ENCODE data around the gene CAPN14.

The CAPN14 gene

DNA sequence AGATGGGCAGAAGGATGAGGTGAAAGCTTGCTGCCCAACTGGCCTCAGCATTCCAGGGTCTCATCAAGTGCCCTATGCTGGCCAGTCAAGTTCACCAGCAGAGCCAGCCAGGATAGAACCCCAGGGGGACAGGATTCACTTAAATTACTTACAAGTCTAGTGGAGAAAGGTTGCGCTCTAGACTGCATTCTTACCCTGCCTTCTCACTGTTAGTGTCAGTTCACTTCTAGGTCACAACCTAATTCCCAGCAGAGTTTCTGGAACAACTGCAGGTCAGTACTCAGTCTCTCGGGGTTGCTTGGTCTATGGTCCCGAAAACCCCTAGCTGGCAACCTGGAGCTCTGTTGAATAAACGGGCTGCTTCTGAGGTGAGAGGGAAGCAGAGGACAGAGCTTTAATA is 46.2 kb downstream of the CAPN14 start:
- POLR2A ChIA-PET: no interaction called here
- CTCF ChIA-PET: interaction anchor here (0.9 to 1.4 kb wide), 2 partner anchors 105 to 456 kb away, joined by 3 to 4 read pairs; no protein-coding TSS in a partner anchor
- no peak for DNase-seq (ENCODE audit: extremely low spot score)
- TF ChIP-seq CTBP1 (IDR thresholded peaks at IDR 0.05; ENCODE audit: borderline replicate concordance) (no peak), FOXM1 (IDR thresholded peaks at IDR 0.05; ENCODE audit: borderline replicate concordance) (no peak), NFRKB (IDR thresholded peaks at IDR 0.05) (no peak)

DNA sequence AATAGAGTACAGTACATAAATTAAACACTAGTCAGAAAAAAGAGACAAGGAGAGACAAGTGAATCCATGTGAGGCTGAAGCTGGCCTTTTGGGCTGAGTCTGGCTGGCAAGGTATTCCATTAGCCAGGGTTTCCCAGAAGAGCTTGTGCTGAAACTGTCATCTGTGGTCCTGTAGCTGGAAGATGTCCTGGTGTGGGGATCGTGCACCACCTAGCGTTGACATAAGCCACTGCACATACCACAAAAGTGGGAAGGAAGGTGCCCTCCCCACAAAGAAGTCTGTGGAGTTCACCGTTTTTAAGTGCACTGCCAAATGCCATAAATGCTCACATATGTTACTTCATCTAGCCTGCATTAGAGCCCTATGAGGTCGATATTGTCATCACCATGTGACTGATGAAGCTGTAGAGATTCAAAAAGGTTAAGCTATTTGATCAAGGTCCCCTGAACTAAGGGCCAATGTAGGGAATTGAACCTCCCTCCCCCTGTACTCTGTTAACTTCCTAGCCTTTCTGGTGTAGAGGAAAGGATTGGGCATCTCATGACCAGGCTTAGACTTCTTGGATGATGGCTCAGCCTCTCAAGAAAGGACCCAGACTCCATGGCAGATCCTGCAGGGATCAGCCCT is 47.1 kb downstream of the CAPN14 start:
- TF ChIP-seq SUZ12 (IDR thresholded peaks at IDR 0.05) (no peak), L3MBTL2 (conservative IDR thresholded peaks at IDR 0.05) (no peak), FOXA1 (IDR thresholded peaks at IDR 0.05) (no peak), FOXM1 (IDR thresholded peaks at IDR 0.05; ENCODE audit: borderline replicate concordance) (no peak), TARDBP (IDR thresholded peaks at IDR 0.05) (no peak), ARNT (IDR thresholded peaks at IDR 0.05) (no peak), ZNF384 (IDR thresholded peaks at IDR 0.05) (no peak), BHLHE40 (IDR thresholded peaks at IDR 0.05; ENCODE audit: borderline replicate concordance) (no peak), HDGF (IDR thresholded peaks at IDR 0.05; ENCODE audit: borderline replicate concordance) (no peak), SP1 (IDR thresholded peaks at IDR 0.05) (no peak), LEF1 (IDR thresholded peaks at IDR 0.05; ENCODE audit: borderline replicate concordance) (no peak), FOXK2 (IDR thresholded peaks at IDR 0.05) (no peak), ELF4 (IDR thresholded peaks at IDR 0.05) (no peak), CTBP1 (IDR thresholded peaks at IDR 0.05; ENCODE audit: borderline replicate concordance) (no peak), NFRKB (IDR thresholded peaks at IDR 0.05) (no peak)
- TF ChIP-seq, protein P1, sequence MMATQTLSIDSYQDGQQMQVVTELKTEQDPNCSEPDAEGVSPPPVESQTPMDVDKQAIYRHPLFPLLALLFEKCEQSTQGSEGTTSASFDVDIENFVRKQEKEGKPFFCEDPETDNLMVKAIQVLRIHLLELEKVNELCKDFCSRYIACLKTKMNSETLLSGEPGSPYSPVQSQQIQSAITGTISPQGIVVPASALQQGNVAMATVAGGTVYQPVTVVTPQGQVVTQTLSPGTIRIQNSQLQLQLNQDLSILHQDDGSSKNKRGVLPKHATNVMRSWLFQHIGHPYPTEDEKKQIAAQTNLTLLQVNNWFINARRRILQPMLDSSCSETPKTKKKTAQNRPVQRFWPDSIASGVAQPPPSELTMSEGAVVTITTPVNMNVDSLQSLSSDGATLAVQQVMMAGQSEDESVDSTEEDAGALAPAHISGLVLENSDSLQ (IDR thresholded peaks at IDR 0.05): no peak
- POLR2A ChIA-PET: no interaction called here
- CTCF ChIA-PET: interaction anchor here (0.6 to 1.4 kb wide), 11 partner anchors 8 to 803 kb away, joined by 3 to 9 read pairs (median 4); no protein-coding TSS in a partner anchor

DNA sequence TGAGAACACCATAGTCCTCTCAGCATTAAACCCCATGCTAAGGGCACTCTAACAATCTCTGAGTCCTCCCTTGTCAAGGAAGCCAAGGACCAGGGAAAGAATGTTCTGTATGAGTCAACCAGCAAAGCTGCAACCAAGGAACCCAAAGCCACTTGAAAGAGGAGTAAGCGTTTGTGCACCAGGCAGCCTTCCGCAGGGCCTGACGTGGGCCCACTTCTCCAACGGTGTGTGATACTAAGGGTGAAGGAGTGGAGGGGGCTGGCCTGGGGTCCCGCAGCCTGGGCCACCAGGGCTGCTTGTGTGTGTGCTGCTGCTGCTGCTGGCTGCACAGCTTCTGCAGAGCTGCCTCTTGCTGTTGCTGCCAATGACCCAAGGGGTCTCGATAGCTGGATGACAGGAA is 49.0 kb downstream of the CAPN14 start:
- TF ChIP-seq SP1 (IDR thresholded peaks at IDR 0.05) (no peak), LEF1 (IDR thresholded peaks at IDR 0.05; ENCODE audit: borderline replicate concordance) (no peak), SUZ12 (IDR thresholded peaks at IDR 0.05) (no peak), FOXK2 (IDR thresholded peaks at IDR 0.05) (no peak), ZNF384 (IDR thresholded peaks at IDR 0.05) (no peak), ELF4 (IDR thresholded peaks at IDR 0.05) (no peak), TARDBP (IDR thresholded peaks at IDR 0.05) (no peak)
- ChIA-PET POLR2A (no interaction called here), CTCF (interaction anchor here (1.4 kb wide), 1 partner anchor 165 kb away, joined by 4 read pairs; no protein-coding TSS in a partner anchor)
- DNase-seq (ENCODE audit: extremely low spot score): no peak

More for the DNA sequence above, 47.1 kb downstream of the CAPN14 start:
- peak; percentile 76 for DNase-seq (ENCODE audit: extremely low spot score)

DNA sequence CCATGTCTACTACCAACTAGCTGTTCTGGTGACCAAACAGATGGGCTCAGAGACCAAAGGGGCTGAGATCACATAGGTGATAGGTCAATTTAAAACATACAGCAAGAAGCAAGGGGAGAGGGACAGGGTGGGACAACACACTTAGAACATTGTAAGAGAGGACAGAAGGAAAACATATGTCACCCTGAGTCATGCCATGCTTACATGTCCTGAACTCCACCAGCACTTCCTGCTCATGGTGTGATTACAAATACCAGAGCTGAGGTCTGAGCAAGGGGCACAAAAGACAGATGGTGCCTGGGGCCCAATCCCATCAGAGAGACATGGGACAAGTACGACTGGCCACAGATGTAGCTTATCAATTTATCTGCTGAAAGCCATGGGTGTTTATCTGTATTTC is 50.4 kb downstream of the CAPN14 start:
- DNase-seq (ENCODE audit: extremely low spot score): no peak

DNA sequence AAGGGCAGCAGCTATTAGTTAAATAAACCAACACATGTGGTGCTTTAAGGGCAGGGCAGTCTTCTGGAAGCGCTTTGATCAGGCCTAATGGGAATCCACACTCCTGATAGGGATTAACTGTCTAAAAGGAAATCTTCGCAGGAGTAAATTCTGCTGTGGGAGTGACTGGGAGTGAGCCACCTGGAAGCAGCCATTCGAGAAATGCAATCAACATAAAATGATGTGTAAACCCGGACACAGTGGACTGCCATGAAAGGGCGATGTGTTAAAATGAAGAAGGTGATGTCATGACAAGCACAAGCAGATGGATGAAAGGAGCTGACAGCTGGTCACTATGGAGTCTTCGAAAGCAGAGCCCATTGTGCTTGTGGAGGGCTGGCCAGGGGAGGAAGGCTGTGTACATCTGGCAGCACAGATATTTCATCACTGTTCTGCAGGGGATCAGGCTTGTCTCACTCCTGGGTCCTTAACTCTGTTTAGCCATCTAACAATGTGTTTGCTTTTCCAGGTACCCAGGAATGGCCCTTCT is 54.2 kb downstream of the CAPN14 start:
- POLR2A ChIA-PET: no interaction called here

More for the DNA sequence above, 50.4 kb downstream of the CAPN14 start:
- TF ChIP-seq CTBP1 (IDR thresholded peaks at IDR 0.05; ENCODE audit: borderline replicate concordance): no peak
- TF ChIP-seq, protein P1 (IDR thresholded peaks at IDR 0.05): no peak
- no peak for TF ChIP-seq TARDBP (IDR thresholded peaks at IDR 0.05)
- TF ChIP-seq L3MBTL2 (conservative IDR thresholded peaks at IDR 0.05): no peak
- TF ChIP-seq SUZ12 (IDR thresholded peaks at IDR 0.05): no peak
- no peak for TF ChIP-seq FOXA1 (IDR thresholded peaks at IDR 0.05)
- TF ChIP-seq BHLHE40 (IDR thresholded peaks at IDR 0.05; ENCODE audit: borderline replicate concordance): no peak
- TF ChIP-seq ELF4 (IDR thresholded peaks at IDR 0.05): no peak
- no peak for TF ChIP-seq HDGF (IDR thresholded peaks at IDR 0.05; ENCODE audit: borderline replicate concordance)
- TF ChIP-seq LEF1 (IDR thresholded peaks at IDR 0.05; ENCODE audit: borderline replicate concordance): no peak
- TF ChIP-seq ARNT (IDR thresholded peaks at IDR 0.05): no peak
- TF ChIP-seq FOXM1 (IDR thresholded peaks at IDR 0.05; ENCODE audit: borderline replicate concordance): no peak
- no peak for TF ChIP-seq SP1 (IDR thresholded peaks at IDR 0.05)
- no peak for TF ChIP-seq ZNF384 (IDR thresholded peaks at IDR 0.05)
- TF ChIP-seq FOXK2 (IDR thresholded peaks at IDR 0.05): no peak
- TF ChIP-seq NFRKB (IDR thresholded peaks at IDR 0.05): no peak
- ChIA-PET POLR2A (no interaction called here), CTCF (no interaction called here)

More for the DNA sequence above, 54.2 kb downstream of the CAPN14 start:
- TF ChIP-seq, protein P1 (IDR thresholded peaks at IDR 0.05): no peak
- TF ChIP-seq ELF4 (IDR thresholded peaks at IDR 0.05): no peak
- no peak for TF ChIP-seq NFRKB (IDR thresholded peaks at IDR 0.05)
- TF ChIP-seq TARDBP (IDR thresholded peaks at IDR 0.05): no peak
- TF ChIP-seq HDGF (IDR thresholded peaks at IDR 0.05; ENCODE audit: borderline replicate concordance): no peak
- TF ChIP-seq ARNT (IDR thresholded peaks at IDR 0.05): no peak
- no peak for TF ChIP-seq FOXA1 (IDR thresholded peaks at IDR 0.05)
- TF ChIP-seq ZNF384 (IDR thresholded peaks at IDR 0.05): no peak
- TF ChIP-seq L3MBTL2 (conservative IDR thresholded peaks at IDR 0.05): no peak
- TF ChIP-seq CTBP1 (IDR thresholded peaks at IDR 0.05; ENCODE audit: borderline replicate concordance): no peak
- TF ChIP-seq SUZ12 (IDR thresholded peaks at IDR 0.05): no peak
- no peak for TF ChIP-seq FOXK2 (IDR thresholded peaks at IDR 0.05)
- no peak for TF ChIP-seq FOXM1 (IDR thresholded peaks at IDR 0.05; ENCODE audit: borderline replicate concordance)
- no peak for TF ChIP-seq BHLHE40 (IDR thresholded peaks at IDR 0.05; ENCODE audit: borderline replicate concordance)
- no peak for TF ChIP-seq SP1 (IDR thresholded peaks at IDR 0.05)
- no peak for TF ChIP-seq LEF1 (IDR thresholded peaks at IDR 0.05; ENCODE audit: borderline replicate concordance)
- CTCF ChIA-PET: no interaction called here
- no peak for DNase-seq (ENCODE audit: extremely low spot score)
